GM23248 (cell line): Measurements from ENCODE around the gene PTH. TPM values are rescaled to one million over a fixed set of nuclear protein-coding genes. Genes with fewer than 3 reads are reported as not detected.

Source experiments
- DNase-seq: peaks from one replicate; pipeline ENCODE4 v3.0.0-alpha.2; 2015
- H2AFZ ChIP-seq: fragments of 200-600 bp; sonication (generic); 2 replicates; pipeline ENCODE4 v1.6.1; 2016; ENCODE audit warnings: antibody characterized with exemption
- H3F3A ChIP-seq: fragments of 200-600 bp; sonication (generic); 2 replicates; pipeline ENCODE4 v1.6.1; 2016; ENCODE audit warnings: mild to moderate bottlenecking, antibody characterized with exemption, mixed run types; ENCODE audit not compliant: insufficient read depth
- H3K27ac ChIP-seq: fragments of 200-600 bp; sonication (generic); 2 replicates; pipeline ENCODE4 v1.5.1; 2016; ENCODE audit warnings: mild to moderate bottlenecking
- H3K27me3 ChIP-seq: fragments of 200-600 bp; sonication (generic); replicated peaks from 2 replicates; pipeline ENCODE4 v1.6.1; 2016; ENCODE audit warnings: mild to moderate bottlenecking; ENCODE audit not compliant: insufficient read depth
- H3K36me3 ChIP-seq: fragments of 200-600 bp; sonication (generic); 2 replicates; pipeline ENCODE4 v1.6.1; 2016; ENCODE audit warnings: low read depth, mild to moderate bottlenecking
- H3K4me1 ChIP-seq: fragments of 200-600 bp; sonication (generic); 2 replicates; pipeline ENCODE4 v1.6.1; 2016; ENCODE audit warnings: mild to moderate bottlenecking; ENCODE audit not compliant: insufficient read depth
- H3K4me2 ChIP-seq: fragments of 200-600 bp; sonication (generic); one replicate; pipeline ENCODE4 v1.6.1; 2016; ENCODE audit warnings: mild to moderate bottlenecking; ENCODE audit not compliant: unreplicated experiment
- H3K4me3 ChIP-seq: fragments of 200-600 bp; sonication (generic); 2 replicates; pipeline ENCODE4 v1.5.1; 2016; ENCODE audit warnings: mild to moderate bottlenecking
- H3K79me2 ChIP-seq: fragments of 200-600 bp; sonication (generic); 2 replicates; pipeline ENCODE4 v1.6.1; 2016; ENCODE audit warnings: mild to moderate bottlenecking; ENCODE audit not compliant: insufficient read depth
- H3K9ac ChIP-seq: fragments of 200-600 bp; sonication (generic); 2 replicates; pipeline ENCODE4 v1.6.1; 2016; ENCODE audit warnings: mild to moderate bottlenecking
- H3K9me2 ChIP-seq: fragments of 200-600 bp; sonication (generic); 2 replicates; pipeline ENCODE4 v1.6.1; 2016; ENCODE audit warnings: mixed run types, mild to moderate bottlenecking, moderate library complexity; ENCODE audit not compliant: insufficient read depth
- H3K9me3 ChIP-seq: fragments of 200-600 bp; sonication (generic); one replicate; pipeline ENCODE4 v1.6.1; 2017; ENCODE audit warnings: low read depth
- H4K20me1 ChIP-seq: fragments of 200-600 bp; sonication (generic); 2 replicates; pipeline ENCODE4 v1.6.0; 2016; ENCODE audit not compliant: insufficient read depth
- EZH2 ChIP-seq: fragments of 200-600 bp; sonication (generic); IDR thresholded peaks from 2 replicates; pipeline ENCODE4 v1.6.1; 2018; ENCODE audit warnings: antibody characterized with exemption, mild to moderate bottlenecking; ENCODE audit not compliant: insufficient read depth, poor library complexity, severe bottlenecking
- EZH2phosphoT487 ChIP-seq: fragments of 200-600 bp; sonication (generic); IDR thresholded peaks from 2 replicates; pipeline ENCODE4 v1.6.1; 2018; ENCODE audit warnings: antibody characterized with exemption, moderate library complexity, mild to moderate bottlenecking, low read depth; ENCODE audit not compliant: insufficient read depth
- WGBS, 2 experiments: methylation state at CpG; one replicate each; pipeline ENCODE4 v1.1.6; 2015 to 2017; ENCODE audit warnings: low lambda C conversion rate in 2 of 2, low coverage in 1 of 2; ENCODE audit errors: missing lambda C conversion rate in 2 of 2; 5-methylcytosine and 5-hydroxymethylcytosine counted together
- in situ Hi-C: fragments of 300-500 bp; cut with MboI; formaldehyde crosslinking; loops from 2 replicates; pipeline ENCODE4 v1.15.0; 2020
- polyA plus RNA-seq: library from polyadenylated mRNA; unstranded; fragments of >200 nt; fragmentation: Nextera tagmentation; extraction: Ambion mirVana; gene quantifications from 2 replicates; pipeline ENCODE4 v1.2.1, GENCODE V29; 2016
- total RNA-seq: library from RNA; depleted of rRNA; stranded (reverse); fragments of >200 nt; shearing (Covaris generic); gene quantifications from 2 replicates; pipeline ENCODE4 v1.2.3, GENCODE V29; 2014

PTH gene
- total and polyA plus RNA-seq, 2 experiments from 2014 or later: not detected

DNA sequence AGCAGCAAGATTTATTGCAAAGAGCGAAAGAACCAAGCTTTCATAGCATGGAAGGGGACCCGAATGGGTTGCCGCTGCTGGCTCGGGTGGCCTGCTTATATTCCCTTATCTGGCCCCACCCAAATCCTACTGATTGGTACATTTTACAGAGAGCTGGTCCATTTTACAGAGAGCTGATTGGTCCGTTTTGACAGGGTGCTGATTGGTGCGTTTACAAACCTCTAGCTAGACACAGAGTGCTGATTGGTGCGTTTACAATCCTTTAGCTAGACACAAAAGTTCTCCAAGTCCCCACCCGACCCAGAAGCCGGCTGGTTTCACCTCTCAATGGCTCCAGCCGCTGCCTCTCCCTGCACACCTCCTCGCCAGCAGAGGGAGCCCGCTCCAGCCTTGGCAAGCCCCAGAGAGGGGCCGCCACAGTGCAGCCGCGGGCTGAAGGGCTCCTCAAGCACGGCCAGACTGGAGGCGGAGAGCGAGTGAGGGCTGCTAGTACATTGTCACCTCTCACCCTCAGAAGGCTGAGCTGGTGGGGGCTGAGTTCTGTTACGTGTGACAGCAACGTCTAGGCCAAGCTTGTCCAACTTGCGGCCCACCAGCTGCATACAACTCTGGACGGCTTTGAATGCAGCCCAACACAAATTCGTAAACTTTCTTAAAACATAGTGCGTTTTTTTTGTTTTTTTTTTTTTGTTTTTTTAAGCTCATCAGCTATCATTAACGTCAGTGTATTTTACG lies 8.7 kb downstream of the PTH start:
- Histone ChIP-seq H3K4me1 (no peaks in the 10 kb centered on the region), H4K20me1 (no peaks in the 10 kb centered on the region), H3K79me2 (no peaks in the 10 kb centered on the region), H2AFZ (peak overlapping the region; percentile 79), H3K9ac (peak overlapping the region; percentile 45; the same call in 1 of the 2 replicates), H3F3A (no peaks in the 10 kb centered on the region), H3K4me3 (peak overlapping the region; percentile 68), H3K27ac (no peak overlapping the region), H3K4me2 (peak overlapping the region; percentile 39), H3K9me2 (no peaks in the 10 kb centered on the region), H3K27me3 (no peaks in the 10 kb centered on the region), H3K36me3 (no peaks in the 10 kb centered on the region), H3K9me3 (no peaks in the 10 kb centered on the region)
- TF ChIP-seq EZH2phosphoT487 (no peak), EZH2 (no peak)
- WGBS, 2 experiments: 34 to 42% methylated on average over 26 of the region's 26 CpGs
- in situ Hi-C loops: no loop called here
- peak; percentile 67 for DNase-seq

DNA sequence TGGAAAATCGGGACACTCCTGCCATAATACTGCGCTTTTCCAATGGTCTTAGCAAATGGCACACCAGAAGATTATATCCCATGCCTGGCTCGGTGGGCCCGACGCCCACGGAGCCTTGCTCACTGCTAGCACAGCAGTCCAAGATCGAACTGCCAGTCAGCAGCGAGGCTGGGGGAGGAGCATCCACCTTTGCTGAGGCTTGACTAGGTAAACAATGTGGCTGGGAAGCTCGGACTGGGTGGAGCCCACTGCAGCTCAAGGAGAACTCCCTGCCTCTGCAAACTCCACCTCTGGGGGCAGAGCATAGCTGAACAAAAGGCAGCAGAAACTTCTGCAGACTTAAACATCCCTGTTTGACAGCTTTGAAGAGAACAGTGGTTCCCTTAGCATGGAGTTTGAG lies 15.6 kb downstream of the PTH start:
- no peak for TF ChIP-seq EZH2
- no peak for TF ChIP-seq EZH2phosphoT487
- Histone ChIP-seq H3K36me3 (no peaks in the 10 kb centered on the region), H3F3A (no peaks in the 10 kb centered on the region), H3K27ac (no peak overlapping the region), H3K9ac (no peak overlapping the region), H3K4me3 (no peak overlapping the region), H3K4me1 (no peaks in the 10 kb centered on the region), H4K20me1 (no peaks in the 10 kb centered on the region), H3K9me3 (no peaks in the 10 kb centered on the region), H3K27me3 (peaks cover 11% of the 10 kb centered on the region; the same call in 1 of the 2 replicates), H3K79me2 (no peaks in the 10 kb centered on the region), H2AFZ (no peak overlapping the region), H3K9me2 (no peaks in the 10 kb centered on the region), H3K4me2 (no peak overlapping the region)
- WGBS, 2 experiments: 42 to 44% methylated on average over 9 of the region's 9 CpGs
- in situ Hi-C loops: no loop called here
- no peak for DNase-seq

DNA sequence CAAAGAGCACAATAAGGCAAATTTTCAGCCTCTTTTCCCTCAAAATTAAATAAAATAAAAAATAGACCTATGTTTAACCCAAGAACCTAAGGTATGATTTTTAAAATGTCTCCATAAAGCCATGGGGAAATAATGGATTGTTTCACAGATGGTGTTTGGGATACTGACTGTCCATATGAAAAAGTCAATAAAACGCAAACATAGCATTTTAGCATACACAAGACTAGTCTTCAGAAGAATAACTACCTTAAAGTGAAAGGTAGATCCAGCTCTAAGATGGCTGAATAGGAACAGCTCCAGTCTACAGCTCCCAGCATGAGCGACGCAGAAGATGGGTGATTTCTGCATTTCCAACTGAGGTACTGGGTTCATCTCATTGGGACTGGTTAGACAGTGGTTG lies 16.1 kb downstream of the PTH start:
- H2AFZ ChIP-seq: no peak overlapping the region
- no peak overlapping the region for H3K4me3 ChIP-seq
- H3K9ac ChIP-seq: no peak overlapping the region
- peaks cover 11% of the 10 kb centered on the region; the same call in 1 of the 2 replicates for H3K27me3 ChIP-seq
- WGBS, 2 experiments: 57 to 71% methylated on average over 3 of the region's 3 CpGs
- H3K4me1 ChIP-seq: no peaks in the 10 kb centered on the region
- H3K79me2 ChIP-seq: no peaks in the 10 kb centered on the region
- H3F3A ChIP-seq: no peaks in the 10 kb centered on the region
- no peaks in the 10 kb centered on the region for H4K20me1 ChIP-seq
- no peaks in the 10 kb centered on the region for H3K9me3 ChIP-seq
- no peak overlapping the region for H3K27ac ChIP-seq
- no peak for DNase-seq
- TF ChIP-seq EZH2phosphoT487 (no peak), EZH2 (no peak)
- H3K36me3 ChIP-seq: no peaks in the 10 kb centered on the region
- no peak overlapping the region for H3K4me2 ChIP-seq
- no peaks in the 10 kb centered on the region for H3K9me2 ChIP-seq
- in situ Hi-C loops: no loop called here

DNA sequence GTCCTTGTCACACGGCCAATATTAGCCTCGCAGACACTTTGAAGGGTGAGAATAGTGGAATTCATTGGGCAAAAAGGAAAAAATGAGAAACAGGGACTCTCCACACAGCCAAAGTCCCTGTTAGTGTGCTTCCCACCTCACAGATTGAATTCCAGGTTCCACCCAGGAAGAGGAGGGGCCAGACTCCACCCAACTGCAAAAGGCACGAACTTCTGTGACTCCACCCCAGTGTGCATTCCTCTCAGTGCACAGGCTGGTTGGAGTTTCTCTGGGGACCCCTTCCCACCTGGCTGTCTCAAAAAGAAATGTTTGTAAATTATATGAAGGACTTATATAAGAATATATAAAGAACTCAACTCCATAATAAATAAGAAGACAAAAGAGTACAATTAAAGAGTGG lies 20.7 kb downstream of the PTH start:
- 56 to 69% methylated on average over 3 of the region's 3 CpGs for WGBS, 2 experiments
- Histone ChIP-seq H3K4me2 (no peak overlapping the region), H2AFZ (no peak overlapping the region), H3K4me1 (no peaks in the 10 kb centered on the region), H3K79me2 (no peaks in the 10 kb centered on the region), H3K9me2 (no peaks in the 10 kb centered on the region), H4K20me1 (no peaks in the 10 kb centered on the region), H3K36me3 (no peaks in the 10 kb centered on the region), H3K4me3 (no peak overlapping the region), H3K9ac (no peak overlapping the region), H3K27me3 (peaks cover 23% of the 10 kb centered on the region), H3K27ac (no peak overlapping the region), H3K9me3 (no peaks in the 10 kb centered on the region), H3F3A (no peaks in the 10 kb centered on the region)
- DNase-seq: no peak
- in situ Hi-C loops: no loop called here
- no peak for TF ChIP-seq EZH2phosphoT487
- TF ChIP-seq EZH2: no peak
